NK-92 treated with Interleukin-12 subunit alpha and Interleukin-12 subunit beta, amount 100 ng/mL, for 24 hours (cell line): ENCODE results near the gene YAP1.
"Not testable (repeated sequence)": the region's sequence is repeated elsewhere in the genome, so short reads cannot be mapped to it uniquely, and the experiment has no call there.

Experiments
- DNase-seq: peaks from one replicate; lab custom pipeline; 2025; lab: John Stamatoyannopoulos, UW

YAP1 gene

GRCh38 chr11:102200325-102200724, 90.1 kb downstream of the YAP1 start:
- not testable (repeated sequence) for DNase-seq

DNA sequence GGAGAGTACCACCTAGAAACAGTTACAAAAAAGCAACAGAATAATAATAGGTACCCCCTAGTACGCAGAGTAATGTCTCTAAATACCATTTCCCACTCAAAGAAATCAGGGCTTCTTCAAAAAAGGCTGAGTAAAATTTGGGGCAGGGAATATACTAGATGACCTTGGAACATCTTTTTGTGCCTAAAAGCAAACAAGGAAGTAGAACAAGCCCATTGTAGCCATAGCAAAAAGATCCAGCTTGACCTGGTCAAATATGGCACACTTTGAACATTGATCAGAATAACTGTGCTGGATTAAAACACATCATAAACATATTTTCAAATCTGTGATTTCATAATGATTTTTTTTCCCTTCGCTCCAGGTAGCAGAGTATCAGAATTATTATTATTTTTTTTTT, 91.5 kb downstream of the YAP1 start:
- no peak for DNase-seq

- no peak for DNase-seq
Observed at GRCh38 chr11:102202972-102203371, 92.7 kb downstream of the YAP1 start.

DNA sequence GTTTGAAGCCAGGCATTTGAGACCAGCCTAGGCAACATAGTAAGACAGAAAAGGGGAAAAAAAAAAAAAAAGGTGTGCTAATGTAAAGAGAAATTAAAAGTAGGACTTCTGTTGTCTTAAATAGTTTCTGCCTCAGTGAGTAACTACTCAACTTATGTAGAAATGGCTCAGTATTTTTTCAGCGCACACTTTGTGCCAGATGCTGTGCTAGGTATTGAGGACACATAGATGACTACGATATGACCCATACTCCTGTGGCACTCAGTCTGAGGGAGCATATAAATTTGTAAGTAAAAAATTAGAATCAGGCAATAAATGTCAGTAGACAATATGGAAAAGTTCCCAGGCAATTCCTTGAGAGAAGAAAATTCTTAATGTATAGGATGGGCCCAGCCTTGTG, 93.9 kb downstream of the YAP1 start:
- no peak for DNase-seq

- DNase-seq: no peak
Observed at GRCh38 chr11:102205805-102206204, 95.6 kb downstream of the YAP1 start.

DNA sequence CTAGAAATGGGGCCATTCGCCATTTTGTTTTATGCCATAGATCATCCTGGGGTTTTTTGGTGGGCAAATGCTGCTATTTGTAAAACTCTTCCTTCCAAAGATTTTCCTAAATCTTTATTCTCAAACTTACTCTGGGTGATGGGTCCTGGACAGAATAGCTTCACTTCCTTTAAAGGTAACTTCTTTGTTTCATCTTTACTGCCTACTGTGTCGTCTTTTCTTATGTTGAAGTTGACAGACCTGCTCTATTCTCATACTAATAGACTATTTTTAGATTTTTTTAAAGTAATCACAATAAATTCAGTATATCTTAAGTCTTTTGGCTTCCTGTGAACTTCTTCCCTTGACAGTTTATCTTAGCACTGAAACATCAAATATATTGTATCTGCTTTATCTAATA, 98.6 kb downstream of the YAP1 start:
- no peak for DNase-seq

GRCh38 chr11:102214623-102215022, 104.4 kb downstream of the YAP1 start:
- DNase-seq: no peak

DNA sequence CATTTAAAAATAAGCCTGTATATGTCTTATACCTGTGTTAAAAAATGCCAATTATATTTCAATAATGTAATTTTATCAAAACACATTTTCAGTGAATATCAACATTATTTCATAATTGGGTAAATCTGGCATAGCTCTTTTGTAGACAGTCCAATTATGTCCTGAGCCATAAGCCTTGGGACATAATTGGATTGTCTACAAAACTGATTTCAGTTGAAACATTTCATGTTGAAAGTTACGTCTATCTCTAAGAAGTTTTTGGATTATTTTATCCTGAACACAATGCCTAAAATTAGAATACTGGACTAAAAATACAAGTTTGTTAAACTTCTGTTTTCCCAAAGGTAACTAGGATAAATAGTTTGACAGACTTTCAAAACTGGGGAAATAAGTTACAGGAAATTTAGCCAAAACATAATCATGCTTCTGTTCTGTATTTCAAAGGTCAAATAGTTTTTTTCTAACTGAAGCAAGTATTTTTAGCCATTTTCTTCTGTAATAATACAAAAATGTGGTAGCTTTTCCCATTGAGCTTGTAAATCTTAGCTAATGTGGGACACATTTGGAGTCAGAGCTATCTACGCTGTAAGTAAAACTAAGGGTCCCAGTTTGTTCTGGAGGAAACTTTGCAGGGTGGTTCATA, 106.3 kb downstream of the YAP1 start:
- DNase-seq: no peak

- DNase-seq: no peak
Observed at GRCh38 chr11:102220728-102221467, 110.7 kb downstream of the YAP1 start.

DNA sequence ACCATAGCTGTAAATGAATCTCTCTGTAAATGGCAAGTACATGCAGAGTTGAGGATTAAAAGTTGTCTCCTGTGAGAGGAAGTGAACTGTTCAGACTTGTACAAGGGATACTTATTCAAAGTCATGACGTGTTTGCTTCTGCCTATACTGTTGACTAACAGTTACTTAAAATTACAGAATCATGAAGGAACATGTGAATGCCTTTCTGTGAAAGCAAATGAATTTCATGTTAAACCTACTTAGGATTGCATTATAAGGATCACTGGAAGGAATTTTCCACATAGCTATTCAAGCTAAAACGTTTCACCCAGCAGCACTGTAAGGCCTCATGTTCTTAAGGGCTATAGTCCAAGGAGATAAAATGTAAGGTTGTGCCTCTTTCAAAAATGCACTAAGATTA, 113.6 kb downstream of the YAP1 start:
- no peak for DNase-seq

GRCh38 chr11:102225689-102226568, 115.7 kb downstream of the YAP1 start:
- no peak for DNase-seq

GRCh38 chr11:102226702-102227490, 116.6 kb downstream of the YAP1 start:
- no peak for DNase-seq

DNA sequence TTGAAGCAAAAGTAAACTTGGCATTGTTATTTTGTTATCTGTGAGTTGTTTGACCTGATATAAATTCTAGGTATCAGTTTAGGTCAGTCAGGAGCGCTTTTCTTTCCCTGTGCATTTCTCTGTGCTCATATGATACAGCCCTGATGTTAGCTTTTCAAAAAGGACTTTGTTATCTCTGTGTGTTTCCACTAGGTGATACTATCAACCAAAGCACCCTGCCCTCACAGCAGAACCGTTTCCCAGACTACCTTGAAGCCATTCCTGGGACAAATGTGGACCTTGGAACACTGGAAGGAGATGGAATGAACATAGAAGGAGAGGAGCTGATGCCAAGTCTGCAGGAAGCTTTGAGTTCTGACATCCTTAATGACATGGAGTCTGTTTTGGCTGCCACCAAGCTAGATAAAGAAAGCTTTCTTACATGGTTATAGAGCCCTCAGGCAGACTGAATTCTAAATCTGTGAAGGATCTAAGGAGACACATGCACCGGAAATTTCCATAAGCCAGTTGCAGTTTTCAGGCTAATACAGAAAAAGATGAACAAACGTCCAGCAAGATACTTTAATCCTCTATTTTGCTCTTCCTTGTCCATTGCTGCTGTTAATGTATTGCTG, 119.4 kb downstream of the YAP1 start:
- no peak for DNase-seq

DNA sequence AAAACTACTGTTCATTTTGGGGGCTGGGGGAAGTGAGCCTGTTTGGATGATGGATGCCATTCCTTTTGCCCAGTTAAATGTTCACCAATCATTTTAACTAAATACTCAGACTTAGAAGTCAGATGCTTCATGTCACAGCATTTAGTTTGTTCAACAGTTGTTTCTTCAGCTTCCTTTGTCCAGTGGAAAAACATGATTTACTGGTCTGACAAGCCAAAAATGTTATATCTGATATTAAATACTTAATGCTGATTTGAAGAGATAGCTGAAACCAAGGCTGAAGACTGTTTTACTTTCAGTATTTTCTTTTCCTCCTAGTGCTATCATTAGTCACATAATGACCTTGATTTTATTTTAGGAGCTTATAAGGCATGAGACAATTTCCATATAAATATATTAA, 119.9 kb downstream of the YAP1 start:
- no peak for DNase-seq

GRCh38 chr11:102230911-102231310, 120.7 kb downstream of the YAP1 start:
- no peak for DNase-seq

DNA sequence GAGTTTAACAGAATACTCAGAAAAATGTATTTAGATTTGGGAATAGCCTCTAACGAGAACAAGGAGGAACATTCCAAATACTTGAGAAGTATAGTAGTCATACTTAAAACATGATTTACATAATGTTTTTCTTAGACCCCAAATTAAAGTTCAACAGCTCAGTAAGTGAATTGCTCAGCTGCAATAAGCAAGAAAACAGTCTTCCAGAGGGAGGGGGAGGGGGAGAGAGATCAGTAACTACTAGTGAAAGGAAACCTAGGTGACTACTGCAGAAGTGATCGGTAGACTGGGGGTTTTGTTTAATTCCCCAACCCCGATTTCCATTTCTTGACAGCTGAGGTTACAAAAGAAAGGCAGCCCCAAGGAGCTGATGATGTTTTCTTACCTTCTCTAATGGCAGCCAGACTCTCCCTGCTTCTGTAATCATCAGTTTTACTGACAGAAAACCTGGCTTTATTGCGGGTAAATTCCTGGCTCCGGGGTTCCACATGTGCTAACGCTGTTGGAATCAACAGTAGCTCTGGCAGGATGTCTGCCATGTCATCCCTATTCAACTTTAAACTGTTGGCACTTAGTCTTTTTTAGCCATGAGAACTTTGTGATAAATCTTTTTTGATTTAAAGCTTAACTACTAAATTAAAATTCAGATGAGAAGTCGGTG, 124.7 kb downstream of the YAP1 start:
- DNase-seq: no peak

- DNase-seq: no peak
Observed at GRCh38 chr11:102237096-102237735, 127.0 kb downstream of the YAP1 start.

GRCh38 chr11:102238391-102238821, 128.2 kb downstream of the YAP1 start:
- DNase-seq: no peak

GRCh38 chr11:102239448-102239847, 129.2 kb downstream of the YAP1 start:
- no peak for DNase-seq

- DNase-seq: no peak
Observed at GRCh38 chr11:102239911-102240310, 129.7 kb downstream of the YAP1 start.
